ENCODE results near the gene GIMAP6. TPM values are rescaled to one million over a fixed set of nuclear protein-coding genes. Genes with fewer than 3 reads are reported as not detected.

GIMAP6 gene
- total RNA-seq, 1 experiment from 2014 or later = not detected

- DNase-seq (no peak), ATAC-seq (no peak)
- no peaks in the 10 kb centered on the region for H3K79me2 ChIP-seq (ENCODE audit: low read length)
- no peak overlapping the region for H3K4me2 ChIP-seq (ENCODE audit: low read length)
- H4K20me1 ChIP-seq (ENCODE audit: low read length) = no peaks in the 10 kb centered on the region
- BruUV-seq (replicated peaks) = no TSS peak
- no peak overlapping the region for H3K9ac ChIP-seq (ENCODE audit: low read length)
- no peaks in the 10 kb centered on the region for H3F3A ChIP-seq (ENCODE audit: low read length, unreplicated experiment)
- no peak overlapping the region for H3K27ac ChIP-seq (ENCODE audit: low read length)
- TF ChIP-seq EZH2phosphoT487 (IDR thresholded peaks at IDR 0.05; ENCODE audit: borderline replicate concordance, low read length) = no peak
- TF ChIP-seq EZH2 (IDR thresholded peaks at IDR 0.05; ENCODE audit: low read length, unreplicated experiment) = no peak
- TF ChIP-seq CTCF (conservative IDR thresholded peaks at IDR 0.05; ENCODE audit: low read depth, low read length) = no peak
- POLR2A ChIA-PET (ENCODE audit: unreplicated experiment) = no interaction called here
- no peak overlapping the region for H3K4me3 ChIP-seq (ENCODE audit: low read length)
- H2AFZ ChIP-seq (ENCODE audit: low read length) = no peak overlapping the region
- H3K9me3 ChIP-seq (ENCODE audit: low read length) = no peaks in the 10 kb centered on the region
- H3K4me1 ChIP-seq (ENCODE audit: insufficient read depth, low read length) = no peaks in the 10 kb centered on the region
- no peaks in the 10 kb centered on the region for H3K9me2 ChIP-seq (replicated peaks; ENCODE audit: low read length)
- H3K36me3 ChIP-seq (ENCODE audit: low read depth, low read length) = no peaks in the 10 kb centered on the region
- CTCF ChIA-PET = no interaction called here
- H3K27me3 ChIP-seq (ENCODE audit: low read length) = peaks cover 28% of the 10 kb centered on the region
- intact Hi-C loops (cut with micrococcal nuclease) = no loop called here
These were observed 28.9 kb upstream of the GIMAP6 start for GRCh38 chr7:150660939-150661613.

- H3K79me2 ChIP-seq (ENCODE audit: low read length) = no peaks in the 10 kb centered on the region
- ChIA-PET POLR2A (ENCODE audit: unreplicated experiment) (no interaction called here), CTCF (no interaction called here)
These were observed 25.3 kb upstream of the GIMAP6 start for GRCh38 chr7:150657526-150657925.

More at GRCh38 chr7:150657526-150657925, 25.3 kb upstream of the GIMAP6 start:
- Histone ChIP-seq H3K4me3 (ENCODE audit: low read length) (no peak overlapping the region), H3K36me3 (ENCODE audit: low read depth, low read length) (no peaks in the 10 kb centered on the region), H3K27ac (ENCODE audit: low read length) (no peak overlapping the region), H3K4me1 (ENCODE audit: insufficient read depth, low read length) (no peaks in the 10 kb centered on the region), H3K9ac (ENCODE audit: low read length) (no peak overlapping the region), H3K9me2 (replicated peaks; ENCODE audit: low read length) (no peaks in the 10 kb centered on the region), H3K4me2 (ENCODE audit: low read length) (no peak overlapping the region), H3K9me3 (ENCODE audit: low read length) (no peaks in the 10 kb centered on the region), H3F3A (ENCODE audit: low read length, unreplicated experiment) (no peaks in the 10 kb centered on the region), H4K20me1 (ENCODE audit: low read length) (no peaks in the 10 kb centered on the region), H2AFZ (ENCODE audit: low read length) (no peak overlapping the region), H3K27me3 (ENCODE audit: low read length) (peaks cover 43% of the 10 kb centered on the region)
- DNase-seq = no peak
- intact Hi-C loops (cut with micrococcal nuclease) = no loop called here
- TF ChIP-seq EZH2 (IDR thresholded peaks at IDR 0.05; ENCODE audit: low read length, unreplicated experiment) = no peak
- no peak for TF ChIP-seq EZH2phosphoT487 (IDR thresholded peaks at IDR 0.05; ENCODE audit: borderline replicate concordance, low read length)
- no peak for TF ChIP-seq CTCF (conservative IDR thresholded peaks at IDR 0.05; ENCODE audit: low read depth, low read length)
- no peak for ATAC-seq
- BruUV-seq (replicated peaks) = no TSS peak
